Measurements from ENCODE around the gene NFILZ.

NFILZ gene

DNA sequence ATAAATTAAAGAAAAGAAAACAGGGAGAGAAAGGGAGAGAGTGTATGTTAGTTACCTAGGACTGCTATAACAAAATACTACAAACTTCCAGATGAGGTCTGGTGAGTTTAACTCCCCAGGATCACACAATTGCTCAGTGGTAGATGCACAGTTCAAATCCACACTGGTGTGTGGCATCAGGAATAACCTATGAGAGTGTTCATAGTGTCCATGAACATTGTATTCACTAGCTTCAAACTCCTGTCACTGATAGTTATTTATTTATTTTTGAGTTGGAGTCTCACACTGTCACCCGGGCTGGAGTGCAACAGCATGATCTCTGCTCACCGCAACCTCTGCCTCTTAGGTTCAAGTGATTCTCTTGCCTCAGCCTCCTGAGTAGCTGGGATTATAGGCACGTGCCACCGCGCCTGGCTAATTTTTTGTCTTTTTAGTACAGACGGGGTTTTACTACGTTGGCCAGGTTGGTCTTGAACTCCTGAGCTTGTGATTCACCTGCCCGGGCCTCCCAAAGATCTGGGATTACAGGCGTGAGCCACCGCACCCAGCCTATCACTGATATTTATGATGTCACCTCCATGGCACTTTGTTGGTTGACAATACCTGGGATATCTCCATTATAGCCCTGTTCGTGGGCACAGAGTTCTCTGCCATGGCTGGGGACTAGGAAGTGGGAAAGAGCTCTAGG, at the start of gene NFILZ:
Gene NFILZ, plus strand, starts transcription at position 638 of the 688 bp plus-strand sequence. CDS start 46,133 bp downstream, outside the sequence.
- DNase-seq, result no peak

GRCh38 chr19:8580710-8581281, 49.6 kb upstream of the NFILZ start:
- DNase-seq, result peak; percentile 26

GRCh38 chr19:8584965-8585893, 45.2 kb upstream of the NFILZ start:
- no peak for DNase-seq

DNA sequence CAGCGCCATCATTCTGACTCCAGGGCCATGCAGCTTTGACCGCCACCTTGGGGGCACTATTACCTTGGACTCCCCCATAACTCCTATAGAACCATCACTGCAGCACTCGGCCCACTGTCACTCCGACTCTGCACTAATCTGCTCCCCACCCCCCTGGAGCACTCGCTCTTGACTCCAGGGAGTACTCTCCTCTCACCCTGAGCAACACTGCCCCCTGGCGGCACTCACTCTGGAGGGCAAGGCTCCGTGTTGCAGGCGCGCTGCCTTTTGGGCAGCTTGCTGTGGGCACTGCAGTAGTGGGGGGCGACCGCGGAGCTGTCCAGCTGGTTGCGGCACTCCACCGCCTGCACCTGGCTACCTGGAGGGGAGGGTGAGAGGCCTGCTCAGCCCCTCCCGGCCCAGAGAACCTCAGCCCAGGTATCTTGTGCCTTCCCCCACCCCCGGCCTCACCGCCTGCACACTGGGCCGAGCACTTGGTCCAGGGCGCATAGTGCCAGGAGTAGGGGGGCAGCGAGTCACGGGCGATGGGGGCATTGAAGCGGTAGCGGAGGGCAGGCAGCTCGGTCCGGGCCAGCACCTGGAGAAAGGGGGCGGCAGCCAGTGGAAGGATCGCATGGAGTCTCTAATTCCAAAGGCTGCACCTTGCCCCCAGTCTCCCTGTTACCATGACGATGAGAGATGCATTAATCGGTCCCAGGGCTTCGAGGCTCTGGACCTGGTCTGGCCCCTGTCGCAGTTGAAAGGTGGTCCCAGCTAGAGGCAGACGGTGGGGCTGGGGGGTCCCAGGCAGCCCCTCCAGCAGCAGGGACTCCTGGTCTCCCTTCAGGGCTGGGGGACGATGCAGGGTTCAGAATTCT, 44.3 kb upstream of the NFILZ start:
- DNase-seq, result no peak

GRCh38 chr19:8589177-8589714, 41.2 kb upstream of the NFILZ start:
- DNase-seq, result no peak

GRCh38 chr19:8592231-8593009, 38.0 kb upstream of the NFILZ start:
- DNase-seq, result no peak

GRCh38 chr19:8593931-8594330, 36.5 kb upstream of the NFILZ start:
- DNase-seq, result no peak

DNA sequence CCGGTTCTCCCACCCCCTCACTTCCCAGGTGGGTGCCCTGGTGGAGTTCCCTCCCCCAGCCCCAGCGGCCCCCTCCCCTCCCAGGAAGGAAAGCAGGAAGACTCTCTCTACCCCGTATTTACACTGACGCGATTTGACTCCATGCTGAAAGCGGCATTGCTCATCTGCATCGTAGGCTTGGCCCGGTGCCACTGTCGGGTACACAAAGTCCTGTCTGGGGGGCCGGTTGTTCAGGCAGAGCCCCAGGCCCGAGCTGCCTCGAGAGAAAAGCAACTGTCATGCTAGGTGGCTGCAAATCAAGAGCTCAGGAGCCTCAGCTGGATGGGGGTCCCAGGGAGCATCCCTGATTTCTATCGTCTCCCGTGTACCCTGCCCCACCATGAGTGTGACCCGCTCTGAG, 34.8 kb upstream of the NFILZ start:
- no peak for DNase-seq

DNA sequence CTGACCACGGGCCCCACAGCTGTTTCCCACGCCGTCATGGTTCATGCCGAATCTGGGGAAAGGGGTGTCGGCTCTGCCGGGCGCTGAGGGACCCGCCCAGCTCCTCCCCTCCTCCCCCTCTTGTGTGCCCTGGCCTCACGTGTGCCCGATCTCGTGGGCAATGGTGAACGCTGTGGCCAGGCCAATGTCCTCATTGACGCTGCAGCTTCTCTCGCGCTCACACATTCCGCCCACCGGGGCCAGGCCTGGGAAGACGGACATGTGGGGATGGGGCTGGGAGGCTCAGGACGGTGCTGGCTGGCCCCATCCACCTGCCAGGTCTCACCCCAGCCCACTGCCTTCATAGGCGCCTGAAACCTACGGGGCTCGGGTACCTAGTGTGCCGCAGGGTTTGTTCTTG, 34.3 kb upstream of the NFILZ start:
- no peak for DNase-seq

DNA sequence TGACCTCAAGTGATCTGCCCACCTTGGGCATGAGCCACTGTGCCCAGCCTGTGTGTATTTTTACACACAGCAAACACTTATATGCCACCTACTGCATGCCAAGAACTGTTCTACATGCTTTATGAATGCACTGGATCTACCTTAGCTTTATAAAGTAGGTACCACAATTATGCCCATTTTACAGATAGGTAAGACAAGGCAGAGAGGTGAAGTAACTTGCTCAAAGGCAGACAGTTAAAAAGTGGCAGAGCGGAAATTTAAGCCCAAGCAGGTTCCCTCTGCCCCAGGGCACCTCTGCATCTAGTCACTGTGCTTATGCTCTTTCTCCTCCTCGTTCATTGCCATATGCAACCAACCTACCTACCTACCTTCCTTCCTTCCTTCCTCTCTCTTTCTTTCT, 30.4 kb upstream of the NFILZ start:
- no peak for DNase-seq

- DNase-seq, result no peak
These were observed 29.6 kb upstream of the NFILZ start for GRCh38 chr19:8600816-8601215.

DNA sequence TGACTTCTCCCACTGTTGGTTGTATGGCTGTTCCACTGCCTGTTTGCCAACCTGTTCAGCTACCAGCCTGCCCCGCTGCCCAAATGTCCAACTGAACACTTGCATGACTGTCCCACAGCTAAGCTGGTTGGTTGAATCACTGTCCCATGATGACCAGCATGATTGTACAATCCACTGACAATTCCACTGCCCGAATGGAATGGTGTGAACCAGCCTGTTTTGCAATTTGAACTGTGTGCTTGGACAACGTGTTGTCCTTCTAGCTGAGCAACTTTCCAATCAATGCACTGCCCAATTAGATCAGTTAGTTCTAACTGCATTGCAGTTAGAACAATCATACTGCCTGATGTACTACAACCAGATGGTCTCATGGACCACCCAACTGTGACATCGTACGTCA, 28.6 kb upstream of the NFILZ start:
- DNase-seq, result no peak

DNA sequence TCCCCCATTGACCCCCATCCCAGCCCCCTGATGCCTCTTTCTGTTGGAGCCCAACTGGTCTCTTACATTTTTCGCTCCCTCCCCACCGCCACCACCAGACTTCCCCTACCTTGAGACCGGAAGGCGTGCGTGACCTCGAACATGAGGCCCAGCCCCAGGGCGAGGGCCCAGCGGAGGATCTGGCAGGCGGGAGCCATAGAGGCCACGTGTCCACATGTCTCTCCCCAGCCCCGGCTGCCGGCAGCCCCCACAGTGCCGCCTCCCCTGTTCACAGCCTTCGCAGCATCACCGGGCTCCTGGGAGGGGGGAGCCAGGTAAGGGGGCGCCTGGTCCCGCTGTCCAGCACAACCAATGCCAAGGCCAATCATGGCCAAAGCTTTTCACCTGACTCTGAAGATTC, 24.9 kb upstream of the NFILZ start:
- no peak for DNase-seq

DNA sequence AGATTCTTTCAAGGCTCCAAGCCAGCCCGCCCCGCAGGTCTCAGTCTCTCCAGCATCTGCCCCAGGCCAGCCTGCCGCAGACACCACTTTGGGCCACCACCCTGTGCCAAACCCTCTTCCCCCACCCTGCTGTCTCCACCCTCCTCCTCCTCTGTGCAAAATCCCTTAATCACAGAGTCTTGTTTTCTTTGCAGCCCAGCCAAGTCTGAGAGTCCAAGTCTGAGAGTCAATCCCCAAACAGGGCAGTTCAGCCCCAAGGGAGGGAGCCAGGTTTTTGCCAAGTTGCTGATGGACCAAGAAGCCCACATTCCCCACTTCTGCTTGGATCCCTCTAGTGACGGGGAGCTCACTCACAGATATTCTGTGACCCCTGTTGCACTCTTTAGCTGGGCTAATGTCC, 23.0 kb upstream of the NFILZ start:
- no peak for DNase-seq

- no peak for DNase-seq
These were observed 21.5 kb upstream of the NFILZ start for GRCh38 chr19:8608941-8609278.

- no peak for DNase-seq
These were observed 21.0 kb upstream of the NFILZ start for GRCh38 chr19:8609279-8610040.

DNA sequence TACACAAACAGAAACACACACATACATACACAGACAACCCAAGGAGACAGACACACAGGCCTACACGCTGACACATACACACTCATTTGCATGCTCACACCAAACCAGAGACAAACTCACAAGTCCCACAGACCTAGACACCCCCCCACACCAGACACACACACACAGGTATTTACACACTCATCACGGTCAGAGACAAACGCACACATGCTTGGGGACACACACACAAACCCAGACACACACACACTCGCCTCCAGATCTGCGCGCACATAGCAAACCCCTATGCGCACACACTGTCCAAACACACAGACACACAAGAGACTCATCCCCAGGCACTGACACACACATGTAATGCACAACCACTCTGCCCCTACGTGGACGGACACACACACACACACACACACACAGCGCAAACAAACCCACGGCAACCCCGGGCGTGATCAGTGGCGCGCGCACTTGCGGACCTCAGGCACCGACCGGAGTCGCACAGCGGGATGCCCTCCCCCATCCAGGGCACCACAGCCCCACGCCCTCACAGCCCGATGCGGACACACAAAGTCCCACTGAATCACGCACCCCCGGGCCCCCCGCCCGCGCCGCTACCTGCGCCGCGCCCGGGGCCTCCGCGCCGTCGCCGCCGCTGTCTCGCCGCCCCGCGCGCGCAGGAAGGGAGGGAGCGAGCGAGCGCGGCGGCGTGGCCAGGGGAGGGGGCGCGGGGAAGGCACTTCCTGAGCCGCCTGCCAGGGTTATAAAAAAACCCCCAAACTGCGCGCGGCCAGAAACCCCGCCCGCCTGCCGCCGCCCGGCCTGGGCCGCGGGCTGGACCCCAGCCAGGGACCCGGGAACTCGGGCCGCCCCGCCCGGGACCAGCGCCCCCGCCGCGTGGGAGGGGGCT, 20.1 kb upstream of the NFILZ start, which contains the start of gene ADAMTS10:
Gene ADAMTS10, minus strand, starts transcription at position 675 of the 895 bp plus-strand sequence. CDS start 5,005 bp downstream, outside the sequence.
- DNase-seq, result no peak

DNA sequence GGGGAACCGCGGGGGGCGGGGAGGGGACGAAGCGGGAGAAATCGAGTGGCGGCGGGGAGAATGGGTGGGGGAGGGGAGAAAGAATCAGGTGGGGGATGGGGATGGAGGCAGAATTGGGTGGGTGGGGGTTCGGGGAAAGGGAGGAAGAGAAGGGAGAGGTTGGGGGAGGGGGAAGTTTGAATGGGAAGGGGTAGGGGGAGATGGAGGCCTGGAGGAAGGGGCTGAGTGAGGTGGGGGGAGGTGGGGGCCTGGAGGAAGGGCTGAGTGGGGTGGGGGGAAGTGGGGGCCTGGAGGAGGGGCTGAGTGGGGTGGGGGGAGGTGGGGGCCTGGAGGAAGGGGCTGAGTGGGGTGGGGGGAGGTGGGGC, 19.5 kb upstream of the NFILZ start:
- DNase-seq, result no peak

- DNase-seq, result no peak
These were observed 19.0 kb upstream of the NFILZ start for GRCh38 chr19:8611391-8611876.
